OCI-LY1 (cell line): ENCODE results near the gene ZNF329.
A peak's percentile ranks its signal among the peaks of the same experiment; 100 is the strongest.

Experiments
- H2AFZ ChIP-seq: fragments of 200-600 bp; sonication (generic), shearing (Covaris generic); 2 replicates; pipeline ENCODE4 v1.6.0; 2014; ENCODE audit warnings: antibody characterized with exemption, mild to moderate bottlenecking, low read length
- H3F3A ChIP-seq: fragments of 200-600 bp; sonication (generic), shearing (Covaris generic); 2 replicates; pipeline ENCODE4 v1.6.0; 2014; ENCODE audit warnings: mild to moderate bottlenecking, antibody characterized with exemption, low read length, moderate library complexity; ENCODE audit not compliant: insufficient read depth
- H3K27ac ChIP-seq: fragments of 200-600 bp; sonication (generic); 2 replicates; pipeline ENCODE4 v1.5.1; 2014; ENCODE audit warnings: low read length, mixed run types, mild to moderate bottlenecking, low read depth; ENCODE audit not compliant: poor library complexity, severe bottlenecking
- H3K27me3 ChIP-seq: fragments of 200-600 bp; sonication (generic); 2 replicates; pipeline ENCODE4 v1.6.0; 2014; ENCODE audit warnings: antibody characterized with exemption, mild to moderate bottlenecking, low read length, moderate library complexity; ENCODE audit not compliant: insufficient read depth
- H3K36me3 ChIP-seq: fragments of 200-600 bp; sonication (generic); 2 replicates; pipeline ENCODE4 v1.6.1; 2014; ENCODE audit warnings: mild to moderate bottlenecking, antibody characterized with exemption, low read length, moderate library complexity, mixed read lengths; ENCODE audit not compliant: insufficient read depth
- H3K4me1 ChIP-seq: fragments of 200-600 bp; sonication (generic); 2 replicates; pipeline ENCODE4 v1.5.1; 2014; ENCODE audit warnings: mild to moderate bottlenecking, low read length, moderate library complexity; ENCODE audit not compliant: insufficient read depth, severe bottlenecking
- H3K4me2 ChIP-seq: fragments of 200-600 bp; sonication (generic), shearing (Covaris generic); 2 replicates; pipeline ENCODE4 v1.6.1; 2014; ENCODE audit warnings: low read length
- H3K4me3 ChIP-seq: fragments of 200-600 bp; sonication (generic); 2 replicates; pipeline ENCODE4 v1.5.1; 2014; ENCODE audit warnings: low read length, low read depth, mild to moderate bottlenecking, mixed read lengths; ENCODE audit not compliant: poor library complexity, severe bottlenecking
- H3K79me2 ChIP-seq: fragments of 200-600 bp; shearing (Covaris generic); 2 replicates; pipeline ENCODE4 v1.6.1; 2016; ENCODE audit warnings: mixed run types, low read length, mixed read lengths; ENCODE audit not compliant: insufficient read depth
- H3K9ac ChIP-seq: fragments of 200-600 bp; sonication (generic), shearing (Covaris generic); 2 replicates; pipeline ENCODE4 v1.6.1; 2014; ENCODE audit warnings: mild to moderate bottlenecking, low read length, mixed read lengths
- H3K9me2 ChIP-seq: fragments of 200-600 bp; sonication (generic), shearing (Covaris generic); 2 replicates; pipeline ENCODE4 v1.6.1; 2014; ENCODE audit warnings: low read depth, mild to moderate bottlenecking, low read length, mixed read lengths
- H3K9me3 ChIP-seq: fragments of 200-600 bp; shearing (Covaris generic); 2 replicates; pipeline ENCODE4 v1.6.1; 2014; ENCODE audit warnings: low read length, mixed read lengths
- H4K20me1 ChIP-seq: fragments of 200-600 bp; sonication (generic), shearing (Covaris generic); 2 replicates; pipeline ENCODE4 v1.6.0; 2016; ENCODE audit warnings: mild to moderate bottlenecking, low read length; ENCODE audit not compliant: insufficient read depth
- CTCF ChIP-seq: fragments of 200-600 bp; sonication (generic), shearing (Covaris generic); IDR thresholded peaks from 2 replicates; pipeline ENCODE4 v1.5.1; 2017; ENCODE audit warnings: mild to moderate bottlenecking, antibody characterized with exemption, low read length, moderate library complexity, mixed read lengths
- EZH2 ChIP-seq: fragments of 200-600 bp; sonication (generic), shearing (Covaris generic); IDR thresholded peaks from 2 replicates; pipeline ENCODE4 v1.8.0; 2017; ENCODE audit warnings: borderline replicate concordance, mixed run types, mild to moderate bottlenecking, antibody characterized with exemption, low read length, moderate library complexity, mixed read lengths

The ZNF329 gene

GRCh38 chr19:58150328-58150921 lies at the start of gene ZNF329:
TSS of gene ZNF329 (minus strand) at chr19:58150789. CDS start at chr19:58129503, 21,286 bp downstream.
- TF ChIP-seq EZH2 (no peak), CTCF (no peak)
- Histone ChIP-seq H2AFZ (peak within 1 kb of the TSS; percentile 100), H3K27me3 (no peaks in the 10 kb centered on the region), H3K79me2 (0 out of 2 replicates have a peak, but pooled peaks cover 5% of the 10 kb centered on the region), H4K20me1 (no peaks in the 10 kb centered on the region), H3K4me3 (peak within 1 kb of the TSS; percentile 83), H3K27ac (peak within 1 kb of the TSS; percentile 18), H3F3A (no peaks in the 10 kb centered on the region), H3K9me2 (no peaks in the 10 kb centered on the region), H3K36me3 (peaks cover 9% of the 10 kb centered on the region), H3K9me3 (peaks cover 25% of the 10 kb centered on the region), H3K4me2 (peak within 1 kb of the TSS; percentile 81), H3K9ac (peak within 1 kb of the TSS; percentile 80), H3K4me1 (peaks cover 17% of the 10 kb centered on the region)

GRCh38 chr19:58196901-58197616 lies 46.5 kb upstream of the ZNF329 start:
- Histone ChIP-seq H3K9me2 (no peaks in the 10 kb centered on the region), H3K36me3 (peaks cover 98% of the 10 kb centered on the region), H3K27ac (no peak overlapping the region), H3K4me2 (no peak overlapping the region), H3K9me3 (peaks cover 61% of the 10 kb centered on the region), H3K79me2 (no peaks in the 10 kb centered on the region), H3K4me3 (no peak overlapping the region), H3K4me1 (no peaks in the 10 kb centered on the region), H3K9ac (no peak overlapping the region), H3K27me3 (no peaks in the 10 kb centered on the region), H4K20me1 (no peaks in the 10 kb centered on the region), H3F3A (no peaks in the 10 kb centered on the region), H2AFZ (no peak overlapping the region)
- TF ChIP-seq EZH2 = no peak
- no peak for TF ChIP-seq CTCF

- Histone ChIP-seq H3K4me2 (peak overlapping the region; percentile 86), H3K9me3 (peaks cover 33% of the 10 kb centered on the region), H2AFZ (no peak overlapping the region), H3K27ac (peak overlapping the region; percentile 55), H3K9me2 (no peaks in the 10 kb centered on the region), H3K4me3 (peak overlapping the region; percentile 88), H3K4me1 (peaks cover 11% of the 10 kb centered on the region), H3K9ac (peak overlapping the region; percentile 87), H3F3A (no peaks in the 10 kb centered on the region), H3K27me3 (no peaks in the 10 kb centered on the region), H3K36me3 (peaks cover 46% of the 10 kb centered on the region), H3K79me2 (no peaks in the 10 kb centered on the region), H4K20me1 (no peaks in the 10 kb centered on the region)
- TF ChIP-seq EZH2 (no peak), CTCF (no peak)
These were observed 33.2 kb upstream of the ZNF329 start for GRCh38 chr19:58183817-58184215.
